DOHH2 (cell line): ENCODE results near the gene STRAP.
A peak's percentile ranks its signal among the peaks of the same experiment; 100 is the strongest.
"Not testable (repeated sequence)": the region's sequence is repeated elsewhere in the genome, so short reads cannot be mapped to it uniquely, and the experiment has no call there.

Experiments used
- H3F3A ChIP-seq: fragments of 200-600 bp; sonication (generic), shearing (Covaris generic); 2 replicates; pipeline ENCODE4 v1.6.0; 2016; ENCODE audit warnings: antibody characterized with exemption, mild to moderate bottlenecking; ENCODE audit not compliant: control insufficient read depth, insufficient read depth
- H3K27ac ChIP-seq: fragments of 200-600 bp; sonication (generic); 2 replicates; pipeline ENCODE4 v1.5.1; 2014; ENCODE audit warnings: low read depth, mild to moderate bottlenecking, low read length, moderate library complexity
- H3K27me3 ChIP-seq: fragments of 200-600 bp; sonication (generic); 2 replicates; pipeline ENCODE4 v1.6.1; 2014; ENCODE audit warnings: mild to moderate bottlenecking, low read length, mixed read lengths; ENCODE audit not compliant: control insufficient read depth
- H3K36me3 ChIP-seq: fragments of 200-600 bp; sonication (generic); 2 replicates; pipeline ENCODE4 v1.6.1; 2014; ENCODE audit warnings: mild to moderate bottlenecking, low read length, moderate library complexity, mixed read lengths; ENCODE audit not compliant: control insufficient read depth
- H3K4me1 ChIP-seq: fragments of 200-600 bp; sonication (generic); 2 replicates; pipeline ENCODE4 v1.6.1; 2014; ENCODE audit warnings: mild to moderate bottlenecking, low read length, mixed read lengths; ENCODE audit not compliant: control insufficient read depth
- H3K4me2 ChIP-seq: fragments of 200-600 bp; sonication (generic); 2 replicates; pipeline ENCODE4 v1.6.0; 2014; ENCODE audit warnings: mild to moderate bottlenecking, low read length, moderate library complexity
- H3K4me3 ChIP-seq: fragments of 200-600 bp; sonication (generic); 2 replicates; pipeline ENCODE4 v1.5.1; 2014; ENCODE audit warnings: mild to moderate bottlenecking, low read length, mixed read lengths
- H3K79me2 ChIP-seq: fragments of 200-600 bp; sonication (generic); 2 replicates; pipeline ENCODE4 v1.6.1; 2014; ENCODE audit warnings: mild to moderate bottlenecking, low read length, mixed read lengths; ENCODE audit not compliant: control insufficient read depth
- H3K9me2 ChIP-seq: fragments of 200-600 bp; sonication (generic); replicated peaks from 2 replicates; pipeline ENCODE4 v1.6.1; 2014; ENCODE audit warnings: mild to moderate bottlenecking, low read length, mixed read lengths; ENCODE audit not compliant: control insufficient read depth
- H3K9me3 ChIP-seq: fragments of 200-600 bp; sonication (generic); 2 replicates; pipeline ENCODE4 v1.6.1; 2014; ENCODE audit warnings: antibody characterized with exemption, low read length, mixed read lengths; ENCODE audit not compliant: control insufficient read depth, insufficient read depth
- H4K20me1 ChIP-seq: fragments of 200-600 bp; sonication (generic); 2 replicates; pipeline ENCODE4 v1.6.0; 2014; ENCODE audit warnings: low read depth, mild to moderate bottlenecking, antibody characterized with exemption, low read length, moderate library complexity; ENCODE audit not compliant: control insufficient read depth, insufficient read depth
- CTCF ChIP-seq: fragments of 200-600 bp; sonication (generic); IDR thresholded peaks from one replicate; pipeline ENCODE4 v1.5.1; 2014; ENCODE audit warnings: antibody characterized with exemption, mild to moderate bottlenecking, low read depth, low read length; ENCODE audit not compliant: poor library complexity, severe bottlenecking
- EZH2phosphoT487 ChIP-seq: fragments of 200-600 bp; sonication (generic); IDR thresholded peaks from 2 replicates; pipeline ENCODE4 v1.6.1; 2017; ENCODE audit warnings: borderline replicate concordance, mild to moderate bottlenecking, antibody characterized with exemption, low read length, moderate library complexity, mixed read lengths

STRAP gene

DNA sequence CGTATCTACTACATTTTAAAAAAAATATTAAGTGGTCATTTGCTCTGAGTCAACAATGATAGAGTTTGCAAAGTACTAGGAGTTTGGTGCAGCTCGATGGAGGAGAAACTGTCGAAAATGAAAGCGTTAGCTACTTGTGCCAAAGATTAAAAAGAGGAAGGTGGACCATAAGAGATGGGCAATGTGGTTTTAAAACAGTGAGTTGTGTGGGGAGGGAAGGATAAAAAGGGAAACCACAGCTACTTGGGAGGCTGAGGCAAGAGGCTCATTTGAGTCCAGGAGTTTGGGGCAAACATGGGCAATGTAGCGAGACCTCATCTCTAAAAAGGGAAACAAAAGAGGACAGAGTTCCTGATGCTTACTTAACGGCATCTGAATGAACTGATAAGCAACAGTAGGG lies 18.2 kb upstream of the STRAP start:
- TF ChIP-seq EZH2phosphoT487 = no peak
- no peak for TF ChIP-seq CTCF
- H3K79me2 ChIP-seq = no peaks in the 10 kb centered on the region
- no peak overlapping the region for H3K27ac ChIP-seq
- H4K20me1 ChIP-seq = no peaks in the 10 kb centered on the region
- H3K36me3 ChIP-seq = no peaks in the 10 kb centered on the region
- peak overlapping the region; percentile 28 for H3K4me2 ChIP-seq
- no peaks in the 10 kb centered on the region for H3K27me3 ChIP-seq
- no peak overlapping the region for H3K4me3 ChIP-seq
- H3K9me3 ChIP-seq = no peaks in the 10 kb centered on the region
- peaks cover 10% of the 10 kb centered on the region for H3K4me1 ChIP-seq
- no peaks in the 10 kb centered on the region for H3F3A ChIP-seq
- no peaks in the 10 kb centered on the region for H3K9me2 ChIP-seq

- no peaks in the 10 kb centered on the region for H3F3A ChIP-seq
- no peaks in the 10 kb centered on the region for H3K9me3 ChIP-seq
- no peaks in the 10 kb centered on the region for H3K79me2 ChIP-seq
- H3K27ac ChIP-seq = no peak overlapping the region
- TF ChIP-seq EZH2phosphoT487 (no peak), CTCF (no peak)
- H4K20me1 ChIP-seq = no peaks in the 10 kb centered on the region
- no peak overlapping the region for H3K4me3 ChIP-seq
- no peak overlapping the region for H3K4me2 ChIP-seq
- no peaks in the 10 kb centered on the region for H3K36me3 ChIP-seq
- H3K9me2 ChIP-seq = no peaks in the 10 kb centered on the region
- peaks cover 20% of the 10 kb centered on the region for H3K4me1 ChIP-seq
- H3K27me3 ChIP-seq = no peaks in the 10 kb centered on the region
Observed at GRCh38 chr12:15868186-15868585, 14.0 kb upstream of the STRAP start.

DNA sequence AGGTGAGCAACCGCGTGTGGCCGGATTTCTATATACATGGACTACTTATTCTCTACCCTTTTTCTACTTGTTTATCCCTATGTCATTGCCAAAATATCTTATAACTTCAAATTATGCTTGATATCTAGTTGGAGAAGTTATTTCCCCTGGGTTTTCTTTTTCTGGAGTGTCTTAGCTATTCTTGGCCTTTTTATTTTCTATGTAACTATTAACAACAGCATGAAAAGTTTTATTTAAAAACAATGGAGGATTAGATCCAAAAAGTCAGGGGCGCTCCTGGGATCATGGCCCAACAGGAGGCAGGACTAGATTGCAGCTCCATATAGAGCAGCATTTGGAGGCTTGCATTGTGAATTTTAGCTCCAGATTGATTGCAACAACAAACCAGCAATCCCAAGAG lies 8.6 kb upstream of the STRAP start:
- no peak overlapping the region for H3K4me2 ChIP-seq
- no peaks in the 10 kb centered on the region for H3K79me2 ChIP-seq
- H3K4me3 ChIP-seq = no peak overlapping the region
- no peaks in the 10 kb centered on the region for H3K36me3 ChIP-seq
- no peaks in the 10 kb centered on the region for H3K9me3 ChIP-seq
- no peaks in the 10 kb centered on the region for H3F3A ChIP-seq
- no peaks in the 10 kb centered on the region for H4K20me1 ChIP-seq
- H3K27me3 ChIP-seq = no peaks in the 10 kb centered on the region
- H3K9me2 ChIP-seq = no peaks in the 10 kb centered on the region
- H3K4me1 ChIP-seq = peaks cover 12% of the 10 kb centered on the region
- TF ChIP-seq CTCF (no peak), EZH2phosphoT487 (no peak)
- no peak overlapping the region for H3K27ac ChIP-seq

GRCh38 chr12:15874556-15875145 lies 7.5 kb upstream of the STRAP start:
- H3K4me3 ChIP-seq, H3K9me2 ChIP-seq, H3K9me3 ChIP-seq, H3K79me2 ChIP-seq, H3K36me3 ChIP-seq, H3K27ac ChIP-seq, H3K4me1 ChIP-seq, H3F3A ChIP-seq, H3K27me3 ChIP-seq, H4K20me1 ChIP-seq, H3K4me2 ChIP-seq: not testable (repeated sequence)
